Omental fat pad (tissue), 4 donors: ENCODE results near the gene TGFBR3. TPM values are rescaled to one million over a fixed set of nuclear protein-coding genes. Genes with fewer than 3 reads are reported as not detected.
A peak's percentile ranks its signal among the peaks of the same experiment; 100 is the strongest.

Experiments used
- ATAC-seq: fragments of 150-250 bp; one replicate; pipeline ENCODE4 v1.9.1; 2016; ENCODE audit warnings: mild to moderate bottlenecking, moderate library complexity; ENCODE audit not compliant: low FRiP score
- DNase-seq: peaks from one replicate; pipeline ENCODE4 v3.0.0-alpha.2; 2019; ENCODE audit warnings: low spot score
- CTCF ChIP-seq, 3 donors: fragments of 450-650 bp; IDR thresholded peaks; one replicate each; pipeline ENCODE4 v1.5.1; 2016 to 2017; ENCODE audit warnings: antibody characterized with exemption in 3 of 3, mild to moderate bottlenecking in 3 of 3, moderate library complexity in 2 of 3
- total RNA-seq, 4 donors: library from RNA; depleted of rRNA; stranded (reverse); fragments of >200 nt; gene quantifications; one replicate each; pipeline ENCODE4 v1.1.0, GENCODE V29; 2016

Gene TGFBR3
- total RNA-seq, 4 donors from 2014 or later, result 104 to 267 (median 196) TPM

- no peak for DNase-seq
- TF ChIP-seq CTCF (IDR thresholded peaks at IDR 0.05), result no peak
- no peak for ATAC-seq
Observed at GRCh38 chr1:91750398-91750996, 135.5 kb downstream of the TGFBR3 start.

GRCh38 chr1:91749788-91750231 is 136.1 kb downstream of the TGFBR3 start:
- DNase-seq (no peak), ATAC-seq (no peak)
- no peak for TF ChIP-seq CTCF (IDR thresholded peaks at IDR 0.05)

- ATAC-seq (no peak), DNase-seq (no peak)
- no peak for TF ChIP-seq CTCF (IDR thresholded peaks at IDR 0.05)
Observed at GRCh38 chr1:91747666-91748065, 138.3 kb downstream of the TGFBR3 start.

GRCh38 chr1:91746728-91747338 is 139.1 kb downstream of the TGFBR3 start:
- ATAC-seq (no peak), DNase-seq (no peak)
- TF ChIP-seq CTCF (IDR thresholded peaks at IDR 0.05), result no peak

GRCh38 chr1:91745640-91746373 is 140.1 kb downstream of the TGFBR3 start:
- ATAC-seq (no peak), DNase-seq (no peak)
- TF ChIP-seq CTCF (IDR thresholded peaks at IDR 0.05), result no peak

- TF ChIP-seq CTCF (IDR thresholded peaks at IDR 0.05), result no peak
- ATAC-seq (peak; percentile 27), DNase-seq (no peak)
Observed at GRCh38 chr1:91744953-91745639, 140.9 kb downstream of the TGFBR3 start.
